NCI-H2171 treated with DMSO at 0.1 percent for 48 hours (cell line): ENCODE measurements around the gene ANKFN1.
"Not testable (repeated sequence)": the region's sequence is repeated elsewhere in the genome, so short reads cannot be mapped to it uniquely, and the experiment has no call there.

Experiments used
- DNase-seq: peaks from one replicate; lab custom pipeline; 2025; lab: John Stamatoyannopoulos, UW

The ANKFN1 gene

DNA sequence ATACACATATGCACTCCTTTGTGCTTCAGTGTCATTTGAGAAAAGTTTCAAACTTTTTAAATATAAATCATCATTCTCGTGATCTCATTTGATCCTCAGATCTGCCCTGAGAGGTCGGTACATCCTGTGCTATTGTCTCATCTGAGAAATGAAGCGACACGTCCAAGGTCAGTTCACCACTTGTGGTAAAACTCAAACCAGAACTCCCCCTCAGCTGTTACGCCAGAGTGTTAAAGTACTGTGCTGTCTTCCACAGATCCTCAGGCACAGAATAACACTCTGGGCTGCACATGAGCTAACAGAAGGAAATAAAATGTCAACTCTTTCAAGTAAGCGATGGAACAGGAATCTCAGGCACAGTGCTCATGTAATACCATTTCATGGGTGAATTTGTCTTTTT is 31.4 kb downstream of the ANKFN1 start:
- DNase-seq: no peak

DNA sequence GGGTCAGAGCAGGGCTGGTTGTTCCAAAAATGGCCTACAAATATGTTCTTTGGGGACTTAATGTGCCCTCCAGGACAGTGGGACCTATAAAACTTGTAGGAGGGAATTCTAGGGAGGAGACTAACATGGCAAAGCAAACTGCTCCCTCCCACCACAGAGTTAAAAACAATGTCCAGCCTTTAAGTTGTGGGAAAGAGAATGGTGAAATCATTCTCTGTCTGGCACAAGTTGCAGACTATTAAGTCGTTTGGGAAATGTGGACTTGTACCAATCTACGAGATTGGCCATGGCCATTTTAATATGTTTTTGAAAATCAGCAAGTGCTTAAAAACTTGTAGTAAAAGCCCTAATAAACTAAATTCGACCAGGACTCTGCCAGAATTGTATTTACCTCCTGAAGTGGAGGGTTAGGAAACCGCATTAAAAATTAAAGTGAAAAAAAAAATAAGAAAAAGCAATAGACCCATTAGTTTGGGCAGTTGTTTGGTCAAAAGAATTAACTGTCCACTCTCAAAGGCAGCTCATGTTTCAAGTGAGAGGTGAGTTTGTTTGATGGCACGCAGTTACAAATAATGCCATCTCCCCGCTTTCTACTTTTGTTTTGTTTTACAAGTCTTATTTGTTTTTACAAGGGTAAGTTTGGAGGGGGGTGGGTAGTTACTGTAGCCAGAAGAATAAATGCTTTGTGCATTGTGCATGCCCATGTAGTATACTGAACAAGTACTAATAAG is 32.4 kb downstream of the ANKFN1 start:
- no peak for DNase-seq

DNA sequence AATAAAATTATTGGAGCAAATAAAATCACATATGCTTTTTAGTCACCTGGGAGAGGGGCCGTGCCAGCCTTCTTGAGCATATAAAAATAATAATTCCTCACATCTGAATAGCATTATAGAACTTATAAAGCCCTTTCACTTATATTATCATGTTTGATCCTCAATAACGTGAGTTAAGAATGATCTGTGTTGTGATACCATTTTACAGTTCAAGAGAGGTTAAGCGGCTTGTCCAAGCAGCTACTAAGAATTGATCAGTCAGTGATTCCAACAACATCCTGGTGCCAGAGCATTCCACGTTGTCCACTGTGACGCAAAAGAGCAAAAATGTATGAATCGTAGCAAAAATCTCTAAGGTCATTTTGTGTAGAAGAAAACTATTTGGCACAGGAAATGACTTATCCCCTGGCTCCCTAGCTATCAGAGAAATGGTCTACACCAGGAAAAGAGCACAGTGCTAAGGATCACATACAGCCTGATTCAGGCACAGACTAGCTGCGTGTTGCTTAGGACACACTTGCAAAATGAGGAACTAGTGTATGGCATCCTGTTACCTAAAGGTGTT is 33.0 kb downstream of the ANKFN1 start:
- DNase-seq: no peak

DNA sequence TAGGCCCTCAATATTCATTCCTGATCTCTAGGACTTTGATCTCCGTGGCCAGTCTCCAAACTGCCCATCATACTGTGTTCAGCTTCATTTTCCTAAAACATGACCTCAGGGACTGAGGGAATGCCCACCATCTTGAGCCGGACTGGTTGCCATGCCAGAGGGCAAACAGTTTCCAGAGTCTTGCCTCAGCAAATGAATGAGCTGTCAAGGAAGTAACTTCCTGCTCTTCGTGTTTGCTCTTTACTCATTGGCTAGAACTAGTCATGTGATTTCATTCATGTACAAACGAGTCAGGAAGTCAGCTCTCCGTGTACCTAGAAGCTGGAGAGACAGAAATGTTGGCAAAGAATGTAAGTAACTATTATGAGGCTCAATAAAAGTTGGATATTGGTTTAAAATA is 50.2 kb downstream of the ANKFN1 start:
- no peak for DNase-seq

DNA sequence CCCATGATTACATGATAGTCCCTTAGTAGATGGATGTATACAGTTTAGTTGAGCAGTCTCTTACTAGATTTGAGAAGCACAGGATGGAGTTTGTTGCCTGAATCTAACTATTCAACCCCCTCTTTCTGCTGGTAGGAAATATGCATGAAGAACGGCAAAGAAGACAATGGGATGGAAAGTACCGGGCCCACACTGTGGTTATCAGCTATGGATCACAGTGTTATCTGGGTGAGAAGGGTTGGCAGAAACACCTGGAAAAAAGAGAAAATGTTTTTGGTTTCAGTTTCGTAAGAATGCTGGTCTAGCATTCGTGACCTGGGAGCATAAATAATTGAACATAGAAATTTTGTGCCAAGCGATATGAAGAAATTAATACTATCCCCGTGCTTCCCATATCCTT is 53.1 kb downstream of the ANKFN1 start:
- no peak for DNase-seq

DNA sequence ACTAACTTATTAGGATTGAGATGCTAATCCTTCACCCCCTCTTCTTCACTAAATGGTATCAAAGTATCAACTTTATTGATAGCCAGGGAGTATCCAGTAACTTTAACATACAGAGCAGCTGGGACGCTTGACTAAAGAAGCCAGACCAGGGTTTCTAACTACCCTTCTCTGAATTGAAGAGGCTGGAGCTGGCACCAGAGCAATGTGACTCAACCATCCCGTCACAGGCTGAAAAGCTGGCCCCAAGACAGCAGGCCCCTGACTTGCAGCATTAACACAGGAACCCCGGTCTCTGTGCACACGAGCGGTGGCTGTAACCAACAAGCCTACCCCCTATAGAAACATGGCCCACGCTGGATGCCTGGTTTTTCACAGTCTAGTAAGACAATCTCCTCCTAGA is 59.8 kb downstream of the ANKFN1 start:
- no peak for DNase-seq

DNA sequence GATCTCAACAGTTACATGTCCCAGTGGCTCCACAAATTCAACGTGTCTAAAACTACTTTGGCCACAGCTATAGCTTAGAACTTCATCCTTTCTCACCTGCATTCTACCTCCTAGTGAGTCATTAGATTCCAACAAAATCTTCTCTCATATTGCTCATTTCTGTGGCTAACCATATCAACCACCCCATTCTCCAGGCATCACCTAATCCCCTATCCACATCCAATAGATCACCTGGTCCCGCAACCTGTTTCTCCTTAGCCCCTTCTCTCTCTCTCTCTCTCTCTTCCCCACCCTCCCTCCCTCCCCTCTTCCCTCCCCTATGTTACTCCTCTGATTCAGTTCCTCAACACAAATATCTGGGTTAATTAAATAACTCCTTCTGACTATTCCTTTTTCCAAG is 64.6 kb downstream of the ANKFN1 start:
- DNase-seq: no peak

DNA sequence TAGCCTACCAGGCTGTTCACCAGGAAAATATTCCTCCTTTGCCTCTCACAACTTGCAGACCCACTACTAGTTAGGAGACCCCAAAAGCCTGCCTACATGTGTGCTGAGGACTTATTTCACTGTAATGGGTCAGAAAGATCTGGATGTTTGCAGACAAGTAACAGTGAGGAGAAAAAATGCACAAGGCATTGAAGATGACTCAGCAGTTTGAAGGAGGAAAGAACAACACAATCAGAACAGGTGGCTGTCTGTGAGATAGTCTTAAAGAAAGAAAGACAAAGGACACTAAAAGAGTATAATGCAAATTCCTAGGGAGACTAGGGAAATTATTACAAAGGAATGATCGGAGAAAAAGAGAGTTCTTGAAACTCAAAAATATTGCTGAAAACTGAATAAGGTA is 69.0 kb downstream of the ANKFN1 start:
- DNase-seq: peak; percentile 8

DNA sequence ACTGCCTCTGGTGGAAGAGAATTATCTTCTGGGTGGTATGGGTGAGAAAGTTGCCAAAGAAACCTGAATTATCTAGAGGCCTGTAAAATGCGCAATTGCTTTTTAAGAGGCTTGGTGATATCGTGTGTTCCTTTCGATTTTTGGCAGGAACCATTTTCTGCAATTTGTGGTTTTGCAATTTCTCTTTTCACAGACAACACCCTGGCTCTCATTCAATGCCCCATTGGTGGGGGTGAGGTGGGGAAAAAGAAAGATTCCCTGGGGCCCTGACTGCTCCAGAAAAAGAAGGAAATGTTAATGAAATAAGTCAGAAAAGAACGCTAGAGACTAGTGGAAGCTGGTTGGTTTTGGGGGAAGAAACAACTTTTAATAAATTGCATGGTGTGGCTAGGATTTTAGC is 77.4 kb downstream of the ANKFN1 start:
- DNase-seq: no peak

DNA sequence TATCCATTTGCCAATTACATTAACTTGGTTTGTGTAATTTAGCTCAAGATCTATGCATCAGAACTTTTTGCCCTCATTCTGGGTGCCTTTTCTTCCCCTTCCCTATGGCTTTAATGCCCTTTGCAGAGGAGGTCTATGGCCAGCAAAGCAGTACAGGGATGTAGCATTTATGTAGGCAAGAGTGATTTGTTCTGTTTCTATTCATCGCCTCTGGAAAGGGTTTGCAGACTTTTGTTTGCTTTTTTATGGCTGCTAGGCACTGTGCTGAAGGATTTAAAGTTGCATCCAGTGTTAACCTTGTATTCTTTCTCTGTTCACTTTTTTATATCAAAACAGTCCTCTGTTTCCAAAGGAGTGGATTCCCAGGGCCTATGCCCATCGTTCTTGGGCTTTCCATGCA is 78.0 kb downstream of the ANKFN1 start:
- no peak for DNase-seq

DNA sequence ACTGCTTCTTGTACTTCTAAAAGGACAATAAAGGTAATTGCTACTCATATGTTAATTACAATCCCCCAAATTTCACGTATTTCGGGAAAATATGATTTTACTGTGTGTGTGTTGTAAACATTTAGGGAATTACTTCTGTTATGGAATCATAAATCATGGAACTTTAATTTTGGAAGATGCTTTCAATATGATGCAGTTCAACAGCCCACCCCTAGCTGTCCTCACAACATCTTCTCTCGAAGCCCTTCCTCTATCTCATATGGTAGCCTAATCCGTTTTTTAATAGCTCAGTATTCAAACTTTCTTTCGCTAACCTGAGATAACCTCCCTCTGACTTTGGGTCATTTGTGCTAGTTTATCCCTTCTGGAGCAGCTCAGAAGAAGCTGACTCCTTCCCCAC is 78.4 kb downstream of the ANKFN1 start:
- no peak for DNase-seq

DNA sequence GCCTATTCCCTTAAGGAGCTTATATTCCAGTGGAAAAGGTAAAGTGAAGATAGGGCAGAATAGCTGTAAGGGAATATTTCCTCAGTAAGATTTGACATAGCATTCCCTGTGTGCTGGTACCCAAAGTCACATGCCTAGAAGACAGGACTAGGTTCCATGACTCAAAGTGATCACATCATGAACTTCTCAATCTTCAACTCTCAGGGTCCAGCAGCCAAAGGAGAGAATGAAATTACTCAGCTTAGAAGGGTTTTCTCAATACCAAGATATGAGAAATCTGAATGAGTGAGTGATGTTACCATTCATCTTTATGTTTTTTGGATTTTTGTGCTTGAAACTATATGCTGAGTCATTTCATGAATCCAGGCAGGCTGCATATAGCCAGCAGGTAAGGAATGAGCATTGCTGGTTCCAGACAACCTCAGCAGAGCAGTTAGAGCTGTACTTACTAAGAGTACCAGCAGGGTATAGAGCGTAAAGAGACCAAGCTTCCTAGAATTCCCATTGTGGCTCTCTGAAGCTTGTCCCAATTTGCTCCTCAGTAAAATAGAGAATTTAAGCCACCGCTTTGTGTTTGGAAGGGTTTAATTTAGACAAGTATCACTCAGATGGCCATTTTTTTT is 91.1 kb downstream of the ANKFN1 start:
- no peak for DNase-seq

DNA sequence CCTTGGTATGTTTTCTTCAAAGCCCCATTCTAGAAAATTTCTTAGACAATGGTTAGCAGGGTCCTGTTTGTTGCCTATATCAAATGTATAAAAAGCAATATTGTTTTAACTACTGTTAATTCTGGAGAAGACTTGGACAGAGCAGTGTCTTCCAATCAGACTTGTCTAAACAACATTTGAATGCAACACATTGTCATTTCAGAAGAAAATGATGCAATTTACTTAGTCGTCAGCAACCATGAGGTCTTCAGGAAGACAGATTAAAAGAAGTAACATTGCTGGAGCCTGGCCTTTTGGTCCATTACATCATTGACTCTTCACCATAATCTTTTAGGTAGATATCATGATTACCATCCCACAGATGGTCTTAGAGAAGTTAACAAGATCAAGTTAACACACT is 94.5 kb downstream of the ANKFN1 start:
- DNase-seq: no peak

DNA sequence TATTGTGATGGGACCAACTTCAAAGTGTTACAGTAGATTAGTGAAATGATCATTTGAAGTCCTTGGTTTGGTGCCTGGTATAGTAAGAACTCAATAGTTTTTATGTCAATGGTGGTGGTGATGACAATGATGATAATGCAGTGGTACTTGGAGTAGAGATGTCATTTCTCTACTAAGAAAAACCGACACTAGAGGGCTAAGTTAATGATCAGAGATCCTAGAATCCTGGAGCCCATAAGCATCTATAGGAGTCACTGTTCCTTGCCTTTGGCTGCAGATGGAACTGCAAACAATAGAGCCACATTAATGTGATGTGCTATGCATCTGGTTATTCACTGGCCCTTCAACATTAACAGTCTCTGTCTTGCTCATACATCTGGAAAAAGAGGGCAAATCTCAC is 103.8 kb downstream of the ANKFN1 start:
- DNase-seq: no peak

DNA sequence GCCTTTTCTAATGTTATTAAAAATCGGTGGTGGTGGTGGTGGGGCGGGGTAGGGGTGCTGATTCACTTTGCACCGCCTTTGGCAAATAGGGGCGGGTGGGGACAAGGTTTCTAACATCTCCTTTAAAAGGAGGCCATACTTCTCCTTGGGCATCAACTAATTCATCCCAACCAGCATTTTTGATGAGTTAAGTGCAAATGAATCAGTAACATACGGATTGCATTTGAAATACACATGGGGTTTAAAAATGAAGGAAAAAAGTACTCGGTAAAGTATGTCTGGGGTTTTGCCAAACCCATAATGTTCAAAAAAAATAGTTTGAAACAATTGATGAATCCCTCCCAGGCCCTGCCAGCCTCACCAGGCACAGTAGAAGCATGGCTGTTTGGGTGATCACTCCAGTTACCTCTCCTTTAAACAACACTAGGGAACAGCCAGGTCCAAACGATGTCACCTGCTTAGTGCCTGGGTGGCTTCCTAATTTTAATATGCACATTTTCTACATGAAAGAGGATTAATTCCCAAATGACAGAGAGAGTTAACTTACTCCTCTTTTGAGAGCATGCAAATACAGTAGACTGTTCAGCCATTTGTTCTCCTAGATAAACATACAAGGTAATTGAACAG is 107.2 kb downstream of the ANKFN1 start:
- DNase-seq: no peak

DNA sequence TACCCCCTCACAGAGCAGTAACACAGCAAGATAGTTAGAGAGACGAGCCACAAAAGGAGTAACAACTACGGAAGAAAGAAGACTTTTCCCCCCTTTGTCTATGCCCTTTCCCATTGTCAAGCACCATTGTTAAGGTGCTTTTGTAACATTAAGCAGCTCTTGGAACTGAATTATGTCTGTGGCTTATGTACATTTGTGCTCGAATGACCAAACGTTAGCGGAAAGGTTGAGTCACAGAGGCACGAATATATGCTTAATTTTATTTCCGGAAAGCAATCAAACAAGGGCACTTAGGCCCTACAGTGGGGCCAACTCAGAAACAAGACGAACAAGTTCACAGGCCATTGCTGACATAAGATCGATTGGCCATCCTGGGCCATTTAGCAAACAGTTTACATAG is 109.5 kb downstream of the ANKFN1 start:
- no peak for DNase-seq

DNA sequence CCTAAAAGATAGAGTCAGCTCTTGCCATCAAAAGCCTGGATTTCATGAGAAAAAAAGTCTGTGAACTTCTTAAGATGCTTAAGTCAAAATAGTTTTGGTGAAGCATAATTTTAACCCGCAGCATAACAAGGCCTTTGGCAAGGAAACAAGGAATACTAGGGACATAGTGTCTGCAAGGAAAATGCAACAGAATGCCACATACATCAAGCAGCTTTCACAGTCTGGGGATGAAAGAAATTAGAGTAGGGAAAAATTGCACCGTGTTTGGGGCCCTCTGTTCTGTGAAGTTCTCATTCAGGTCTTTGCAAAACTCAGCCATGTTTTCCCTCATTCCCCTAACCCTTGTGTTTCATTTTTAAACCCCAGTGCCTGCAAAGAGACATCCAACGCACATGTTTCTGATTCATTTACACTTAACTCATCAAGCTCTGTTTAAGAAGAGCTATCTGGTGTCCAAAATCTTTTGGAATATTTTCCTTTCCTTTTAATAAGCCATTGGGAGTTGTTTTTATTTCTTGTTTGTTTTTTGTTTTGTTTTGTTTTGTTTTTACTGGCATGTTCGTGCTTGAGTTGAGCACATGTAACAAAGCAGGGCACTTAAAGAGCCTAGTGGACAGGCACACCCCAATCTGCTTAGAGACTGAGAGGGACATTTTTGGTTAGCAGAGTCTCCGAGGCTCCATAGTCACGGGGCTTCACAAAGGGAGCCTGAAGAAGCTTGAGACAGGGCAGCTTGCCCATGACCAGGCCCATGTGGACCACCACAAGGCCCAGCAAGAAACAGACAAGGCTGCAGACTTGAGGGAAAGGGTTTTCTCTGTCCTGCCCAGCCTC is 116.5 kb downstream of the ANKFN1 start:
- DNase-seq: no peak

DNA sequence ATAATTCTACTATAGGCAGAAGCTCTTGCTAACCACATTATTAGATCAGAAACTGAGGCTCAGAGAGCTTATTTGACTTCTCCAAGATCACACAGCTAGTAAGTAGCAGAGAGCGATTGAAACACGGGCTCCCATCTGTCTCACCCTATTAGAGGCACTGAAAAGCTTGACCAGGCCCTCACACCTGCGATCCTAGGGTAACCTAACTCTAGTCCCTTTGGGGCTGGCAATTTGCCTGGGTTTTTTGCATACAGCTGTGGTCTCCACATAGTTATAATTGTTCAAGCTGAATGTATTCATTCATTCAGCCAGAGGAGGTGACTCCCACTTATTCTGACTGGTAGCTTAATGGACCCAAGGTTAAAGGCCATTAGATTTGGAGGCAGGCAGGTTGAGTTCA is 121.2 kb downstream of the ANKFN1 start:
- peak; percentile 11 for DNase-seq

DNA sequence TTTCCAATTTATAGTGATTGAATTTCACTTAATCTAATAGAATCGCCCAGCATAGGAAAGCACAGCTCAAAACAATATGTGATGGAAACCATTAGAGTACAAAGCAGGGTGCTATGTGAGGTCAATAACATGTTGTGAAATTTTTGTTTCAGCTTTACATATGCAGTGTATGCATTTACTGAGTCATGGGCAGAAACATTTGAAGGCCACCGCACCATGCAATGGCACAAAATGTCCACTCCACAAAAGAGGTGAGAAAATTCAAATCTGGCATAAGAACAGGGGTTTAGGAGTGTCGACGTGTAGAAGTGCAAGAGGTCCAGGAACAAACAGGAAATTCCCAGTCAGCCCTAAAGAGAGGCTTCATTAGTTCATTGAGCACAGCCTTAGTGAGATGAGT is 131.2 kb downstream of the ANKFN1 start:
- no peak for DNase-seq

DNA sequence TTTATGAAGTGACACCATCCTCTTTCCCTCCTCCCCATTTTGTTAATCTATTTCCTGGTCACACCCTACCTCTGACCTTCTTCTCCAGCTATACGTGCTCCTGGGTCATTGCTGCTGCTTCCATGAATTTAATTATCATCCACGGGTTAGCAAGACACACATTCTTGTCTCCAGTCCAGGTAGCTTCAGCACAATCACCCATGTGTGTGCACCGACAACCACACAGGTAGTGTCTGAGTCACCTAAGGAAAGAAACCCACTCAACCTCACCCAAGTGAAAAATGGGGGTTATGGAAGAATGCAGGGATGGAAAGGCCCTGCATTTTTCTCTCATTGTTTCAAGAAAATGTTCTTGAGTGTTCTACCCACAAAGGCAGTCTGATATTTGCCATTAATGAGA is 135.5 kb downstream of the ANKFN1 start:
- not testable (repeated sequence) for DNase-seq

DNA sequence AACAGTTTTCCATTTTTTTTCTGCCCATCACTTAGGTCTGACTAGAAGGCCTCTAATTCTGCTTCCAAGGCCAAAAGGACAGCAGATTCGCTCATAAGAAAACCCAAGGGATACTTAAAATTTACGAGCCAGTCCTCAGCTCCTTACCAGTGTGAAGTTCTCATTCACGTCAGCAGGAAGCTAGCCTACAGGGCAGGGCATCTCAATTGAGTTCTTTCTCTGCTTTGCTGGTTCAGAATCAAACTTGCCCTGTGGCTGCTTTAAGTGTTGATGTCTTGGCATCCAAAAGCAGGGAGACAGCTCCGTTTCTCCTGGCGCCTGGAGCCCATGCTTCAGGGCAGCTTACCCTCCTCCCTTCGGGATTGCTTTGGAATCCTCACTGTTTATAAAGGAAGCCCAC is 136.0 kb downstream of the ANKFN1 start:
- no peak for DNase-seq

DNA sequence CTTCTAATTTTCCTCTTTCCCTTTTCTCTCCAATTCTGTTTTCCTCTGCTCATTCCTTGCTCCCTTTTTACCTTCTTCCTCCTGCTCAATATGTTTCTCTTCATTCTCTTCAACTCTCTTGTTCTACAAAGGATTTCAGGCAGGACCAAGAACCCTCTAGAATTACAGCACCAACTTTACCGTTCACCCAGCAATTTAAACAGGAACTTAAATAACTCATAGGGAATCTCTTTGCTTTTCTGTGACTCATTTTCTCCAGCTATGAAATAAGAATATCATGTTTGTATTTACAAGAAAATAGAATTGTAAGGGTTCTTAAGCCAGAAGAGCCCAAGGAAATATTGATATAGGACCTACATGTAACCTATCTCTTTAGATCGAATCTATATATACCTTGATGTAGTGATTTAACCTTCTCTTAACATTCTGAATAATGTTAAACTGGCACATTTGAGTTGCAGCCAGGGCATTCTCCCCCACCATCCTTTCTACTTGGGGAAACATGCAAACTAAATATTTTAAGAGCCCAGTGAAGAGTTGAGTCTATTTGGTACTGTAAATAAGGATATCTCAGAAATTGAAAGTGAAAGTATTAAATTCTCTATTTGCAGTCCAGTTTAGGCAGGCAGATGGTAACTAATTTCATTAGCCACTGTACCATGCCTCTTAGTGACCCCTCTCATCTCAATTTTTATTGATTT is 137.0 kb downstream of the ANKFN1 start:
- no peak for DNase-seq
